Endodermal cell (in vitro differentiated cells): ENCODE data around the gene PPP1R37. TPM values are rescaled to one million over a fixed set of nuclear protein-coding genes. Genes with fewer than 3 reads are reported as not detected.
A peak's percentile ranks its signal among the peaks of the same experiment; 100 is the strongest.

Experiments
- DNase-seq: peaks from one replicate; pipeline ENCODE4 v3.0.0-alpha.2; 2017
- H3K27ac ChIP-seq: 2 replicates; pipeline ENCODE4 v1.5.1; 2013; ENCODE audit warnings: mild to moderate bottlenecking, low read depth, low read length, moderate library complexity
- H3K27me3 ChIP-seq: 2 replicates; pipeline ENCODE4 v1.6.1; 2013; ENCODE audit warnings: mild to moderate bottlenecking, low read length, moderate library complexity; ENCODE audit not compliant: insufficient read depth, control insufficient read depth, poor library complexity, severe bottlenecking
- H3K36me3 ChIP-seq: 2 replicates; pipeline ENCODE4 v1.7.0; 2013; ENCODE audit warnings: mild to moderate bottlenecking, low read length, moderate library complexity; ENCODE audit not compliant: control insufficient read depth, insufficient read depth
- H3K4me1 ChIP-seq: one replicate; pipeline ENCODE4 v1.7.0; 2013; ENCODE audit warnings: low read length; ENCODE audit not compliant: control insufficient read depth, insufficient read depth
- H3K4me3 ChIP-seq: 2 replicates; pipeline ENCODE4 v1.5.1; 2013; ENCODE audit warnings: mild to moderate bottlenecking, low read length, moderate library complexity
- H3K9ac ChIP-seq: 2 replicates; pipeline ENCODE4 v1.6.1; 2013; ENCODE audit warnings: mild to moderate bottlenecking, low read length, moderate library complexity; ENCODE audit not compliant: poor library complexity, severe bottlenecking; ENCODE audit errors: extremely low read depth
- H3K9me3 ChIP-seq: 2 replicates; pipeline ENCODE4 v1.6.1; 2013; ENCODE audit warnings: mild to moderate bottlenecking, low read length, moderate library complexity; ENCODE audit not compliant: control insufficient read depth
- H3K27ac Mint-ChIP-seq: 2 replicates; pipeline ENCODE4 v1.8.0; 2020; ENCODE audit warnings: mixed read lengths
- H3K27me3 Mint-ChIP-seq: 2 replicates; pipeline ENCODE4 v1.8.0; 2021; ENCODE audit warnings: mild to moderate bottlenecking, mixed read lengths; ENCODE audit not compliant: insufficient read depth
- H3K36me3 Mint-ChIP-seq: 2 replicates; pipeline ENCODE4 v1.8.0; 2020; ENCODE audit warnings: low read depth, mixed read lengths
- H3K4me1 Mint-ChIP-seq: 2 replicates; pipeline ENCODE4 v1.8.0; 2020; ENCODE audit warnings: mixed read lengths
- H3K4me3 Mint-ChIP-seq: 2 replicates; pipeline ENCODE4 v1.8.0; 2020; ENCODE audit warnings: mild to moderate bottlenecking, moderate library complexity, mixed read lengths
- H3K9me3 Mint-ChIP-seq: 2 replicates; pipeline ENCODE4 v1.8.0; 2020; ENCODE audit warnings: mild to moderate bottlenecking, mixed read lengths
- WGBS, 2 experiments: methylation state at CpG; one replicate each; pipeline versions ENCODE4 v1.1.5 to v1.1.7; 2013; ENCODE audit warnings: missing lambda C conversion rate in 2 of 2, mixed read lengths in 1 of 2; ENCODE audit not compliant: insufficient coverage in 1 of 2, insufficient read length in 1 of 2; 5-methylcytosine and 5-hydroxymethylcytosine counted together
- total RNA-seq, 2 donors: library from RNA; stranded (reverse); fragmentation: NEBNext Ultra II Directional in 1 of 2; extraction: Animal tissue kit (Norgen Biotek cat#: 25700) in 1 of 2; gene quantifications; 2 replicates in 1 of 2; 3 replicates in 1 of 2; pipeline ENCODE4 v1.2.1, GENCODE V29; 2021
- TF ChIP-seq, protein P1 (sequence below): fragments of 200-600 bp; sonication (generic); conservative IDR thresholded peaks from 2 replicates; pipeline ENCODE4 v1.5.0; 2021; ENCODE audit warnings: antibody characterized with exemption, mild to moderate bottlenecking

PPP1R37 gene
- total RNA-seq, 2 donors from 2014 or later: 23.6 to 32.5 TPM

DNA sequence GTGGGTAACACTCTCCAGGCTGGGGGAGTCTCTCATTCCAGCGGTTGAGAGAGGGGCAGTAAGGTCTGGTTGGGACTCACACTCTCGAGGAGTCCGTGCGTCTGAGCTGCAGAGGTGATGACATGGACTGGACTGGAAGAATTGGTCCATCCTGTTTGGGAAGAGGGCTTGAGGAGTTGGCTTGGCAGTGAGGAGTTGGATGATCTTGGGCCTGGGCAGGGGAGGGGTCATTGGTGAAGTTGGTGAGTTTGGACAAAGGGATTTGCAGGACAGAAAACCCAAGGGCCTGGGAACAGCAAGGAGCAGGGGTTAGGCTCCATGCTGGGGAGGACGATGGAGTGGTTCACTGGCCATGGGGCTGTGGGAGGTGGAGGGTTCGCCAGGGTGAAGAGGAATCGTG is 3.7 kb downstream of the PPP1R37 start:
- H3K36me3 ChIP-seq: peaks cover 20% of the 10 kb centered on the region
- WGBS, 2 experiments: 85 to 98% methylated on average over 5 to 7 of the region's 7 CpGs
- Mint-ChIP-seq H3K27ac (peak overlapping the region; percentile 48), H3K4me1 (peaks cover 59% of the 10 kb centered on the region), H3K27me3 (peaks cover 15% of the 10 kb centered on the region), H3K9me3 (no peaks in the 10 kb centered on the region), H3K4me3 (no peak overlapping the region), H3K36me3 (peaks cover 32% of the 10 kb centered on the region)
- DNase-seq: peak; percentile 36
- H3K9ac ChIP-seq: no peak overlapping the region
- no peaks in the 10 kb centered on the region for H3K9me3 ChIP-seq
- H3K4me3 ChIP-seq: no peak overlapping the region
- TF ChIP-seq, protein P1, sequence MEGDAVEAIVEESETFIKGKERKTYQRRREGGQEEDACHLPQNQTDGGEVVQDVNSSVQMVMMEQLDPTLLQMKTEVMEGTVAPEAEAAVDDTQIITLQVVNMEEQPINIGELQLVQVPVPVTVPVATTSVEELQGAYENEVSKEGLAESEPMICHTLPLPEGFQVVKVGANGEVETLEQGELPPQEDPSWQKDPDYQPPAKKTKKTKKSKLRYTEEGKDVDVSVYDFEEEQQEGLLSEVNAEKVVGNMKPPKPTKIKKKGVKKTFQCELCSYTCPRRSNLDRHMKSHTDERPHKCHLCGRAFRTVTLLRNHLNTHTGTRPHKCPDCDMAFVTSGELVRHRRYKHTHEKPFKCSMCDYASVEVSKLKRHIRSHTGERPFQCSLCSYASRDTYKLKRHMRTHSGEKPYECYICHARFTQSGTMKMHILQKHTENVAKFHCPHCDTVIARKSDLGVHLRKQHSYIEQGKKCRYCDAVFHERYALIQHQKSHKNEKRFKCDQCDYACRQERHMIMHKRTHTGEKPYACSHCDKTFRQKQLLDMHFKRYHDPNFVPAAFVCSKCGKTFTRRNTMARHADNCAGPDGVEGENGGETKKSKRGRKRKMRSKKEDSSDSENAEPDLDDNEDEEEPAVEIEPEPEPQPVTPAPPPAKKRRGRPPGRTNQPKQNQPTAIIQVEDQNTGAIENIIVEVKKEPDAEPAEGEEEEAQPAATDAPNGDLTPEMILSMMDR: no peak
- H3K27ac ChIP-seq: no peak overlapping the region
- H3K27me3 ChIP-seq: peaks cover 28% of the 10 kb centered on the region
- peaks cover 19% of the 10 kb centered on the region for H3K4me1 ChIP-seq

DNA sequence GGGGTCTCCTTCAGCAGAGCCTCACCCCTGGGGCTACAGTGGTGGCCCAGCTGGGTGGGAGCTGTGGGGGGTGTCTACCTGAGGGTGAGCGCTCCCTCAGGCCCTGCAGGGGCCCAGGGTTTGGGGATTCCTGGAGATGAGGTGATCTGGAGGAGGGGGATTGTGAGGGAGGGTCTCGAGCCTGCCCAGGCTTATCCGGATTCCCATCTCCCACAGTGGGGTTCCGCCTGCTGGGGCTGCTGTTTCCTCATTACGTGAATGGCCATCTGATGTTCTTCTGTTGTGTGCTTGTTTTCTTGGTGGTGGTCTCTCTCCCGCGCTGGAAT is 4.4 kb downstream of the PPP1R37 start:
- DNase-seq: no peak
- WGBS, 2 experiments: 81 to 92% methylated on average over 3 to 7 of the region's 7 CpGs
- Mint-ChIP-seq H3K4me1 (peaks cover 59% of the 10 kb centered on the region), H3K27me3 (peaks cover 22% of the 10 kb centered on the region), H3K36me3 (peaks cover 35% of the 10 kb centered on the region), H3K27ac (peak overlapping the region; percentile 48), H3K9me3 (no peaks in the 10 kb centered on the region), H3K4me3 (no peak overlapping the region)
- no peak overlapping the region for H3K4me3 ChIP-seq
- H3K9me3 ChIP-seq: no peaks in the 10 kb centered on the region
- H3K27ac ChIP-seq: no peak overlapping the region
- H3K36me3 ChIP-seq: peaks cover 20% of the 10 kb centered on the region
- no peak overlapping the region for H3K9ac ChIP-seq
- TF ChIP-seq, protein P1: no peak
- H3K4me1 ChIP-seq: peaks cover 19% of the 10 kb centered on the region
- H3K27me3 ChIP-seq: peaks cover 35% of the 10 kb centered on the region

DNA sequence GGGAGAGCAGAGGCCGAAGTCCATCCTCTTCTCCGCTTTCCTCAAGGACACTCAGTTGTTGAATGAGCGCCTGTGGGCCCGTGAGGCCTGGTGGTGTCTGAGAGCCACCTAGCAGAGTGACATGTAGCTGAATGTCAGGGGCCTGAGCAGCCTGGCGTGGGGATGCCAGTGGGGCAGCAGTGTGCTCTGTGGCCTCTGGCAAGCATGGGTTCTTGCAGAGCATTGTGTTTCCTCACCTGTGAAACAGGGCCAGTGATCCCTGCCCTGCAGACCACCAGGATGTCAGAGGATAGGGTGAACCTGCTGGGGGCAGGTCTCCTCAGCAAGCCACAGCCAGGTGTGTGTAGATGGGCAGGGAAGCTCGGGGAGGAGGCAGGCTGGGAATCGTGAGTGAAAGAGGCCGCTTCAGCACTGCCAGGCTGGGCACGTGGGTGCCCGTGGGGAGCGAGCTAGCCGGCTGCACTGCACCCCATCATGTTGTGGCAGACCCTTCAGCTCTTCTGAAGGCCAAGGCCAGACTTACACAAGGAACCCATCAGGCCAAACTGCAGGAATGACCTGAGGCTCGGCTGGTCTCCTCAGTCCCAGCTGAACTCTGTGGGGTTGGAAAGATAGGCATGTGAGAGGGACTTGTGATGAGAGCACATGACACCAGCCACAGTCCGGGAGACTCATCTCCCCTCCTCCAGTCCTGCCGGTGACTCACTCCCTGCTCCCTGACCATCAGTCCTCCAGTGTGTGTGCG is 5.0 kb downstream of the PPP1R37 start:
- Mint-ChIP-seq H3K4me3 (no peak overlapping the region), H3K27ac (peak overlapping the region; percentile 48), H3K27me3 (peaks cover 28% of the 10 kb centered on the region), H3K4me1 (peaks cover 61% of the 10 kb centered on the region), H3K36me3 (peaks cover 35% of the 10 kb centered on the region), H3K9me3 (no peaks in the 10 kb centered on the region)
- H3K36me3 ChIP-seq: peaks cover 20% of the 10 kb centered on the region
- peaks cover 19% of the 10 kb centered on the region for H3K4me1 ChIP-seq
- peaks cover 40% of the 10 kb centered on the region for H3K27me3 ChIP-seq
- TF ChIP-seq, protein P1: no peak
- H3K9ac ChIP-seq: no peak overlapping the region
- no peak overlapping the region for H3K4me3 ChIP-seq
- peak; percentile 72 for DNase-seq
- H3K9me3 ChIP-seq: no peaks in the 10 kb centered on the region
- H3K27ac ChIP-seq: no peak overlapping the region
- 80 to 93% methylated on average over 8 to 15 of the region's 16 CpGs for WGBS, 2 experiments
